ENCODE data around the gene ARHGAP31.

Gene ARHGAP31

GRCh38 chr3:119453822-119454221, 159.6 kb downstream of the ARHGAP31 start:
- no peak for DNase-seq

- no peak for DNase-seq
Observed at GRCh38 chr3:119456469-119456868, 162.3 kb downstream of the ARHGAP31 start.

- DNase-seq: no peak
Observed at GRCh38 chr3:119457246-119457645, 163.1 kb downstream of the ARHGAP31 start.

GRCh38 chr3:119463171-119464169, 169.3 kb downstream of the ARHGAP31 start, which contains the start of gene TMEM39A:
Gene TMEM39A (minus strand): TSS chr3:119463615. CDS start chr3:119462074, 1,541 bp downstream.
- peak; percentile 99 for DNase-seq

GRCh38 chr3:119468041-119468440, 173.9 kb downstream of the ARHGAP31 start:
- no peak for DNase-seq

- DNase-seq: no peak
Observed at GRCh38 chr3:119469418-119470189, 175.4 kb downstream of the ARHGAP31 start.

Measured in right hindlimb (tissue), 1 donor.